Measurements from ENCODE around the gene TRIM46. TPM values are rescaled to one million over a fixed set of nuclear protein-coding genes. Genes with fewer than 3 reads are reported as not detected.

Gene TRIM46
- polyA plus RNA-seq, 1 experiment = 2.9 TPM

- ChIA-PET POLR2A (no interaction called here), CTCF (interaction anchor here (1.3 kb wide), 1 partner anchor 29 kb away, joined by 4 read pairs; the partner anchor contains the start of gene KRTCAP2)
- Histone ChIP-seq H3K27me3 (ENCODE audit: control insufficient read depth, insufficient read depth, low read length) (no peaks in the 10 kb centered on the region), H3K4me3 (ENCODE audit: low read depth, low read length) (no peak overlapping the region), H3K9me3 (ENCODE audit: control insufficient read depth, insufficient read depth, low read length) (no peaks in the 10 kb centered on the region), H3K27ac (ENCODE audit: low read depth, low read length) (no peak overlapping the region)
- no peak for TF ChIP-seq CTCF (IDR thresholded peaks at IDR 0.05; ENCODE audit: low read depth, low read length)
- DNase-seq (ENCODE audit: low read depth, low spot score) = no peak
Measured at GRCh38 chr1:155202198-155202597, 28.5 kb downstream of the TRIM46 start.

DNA sequence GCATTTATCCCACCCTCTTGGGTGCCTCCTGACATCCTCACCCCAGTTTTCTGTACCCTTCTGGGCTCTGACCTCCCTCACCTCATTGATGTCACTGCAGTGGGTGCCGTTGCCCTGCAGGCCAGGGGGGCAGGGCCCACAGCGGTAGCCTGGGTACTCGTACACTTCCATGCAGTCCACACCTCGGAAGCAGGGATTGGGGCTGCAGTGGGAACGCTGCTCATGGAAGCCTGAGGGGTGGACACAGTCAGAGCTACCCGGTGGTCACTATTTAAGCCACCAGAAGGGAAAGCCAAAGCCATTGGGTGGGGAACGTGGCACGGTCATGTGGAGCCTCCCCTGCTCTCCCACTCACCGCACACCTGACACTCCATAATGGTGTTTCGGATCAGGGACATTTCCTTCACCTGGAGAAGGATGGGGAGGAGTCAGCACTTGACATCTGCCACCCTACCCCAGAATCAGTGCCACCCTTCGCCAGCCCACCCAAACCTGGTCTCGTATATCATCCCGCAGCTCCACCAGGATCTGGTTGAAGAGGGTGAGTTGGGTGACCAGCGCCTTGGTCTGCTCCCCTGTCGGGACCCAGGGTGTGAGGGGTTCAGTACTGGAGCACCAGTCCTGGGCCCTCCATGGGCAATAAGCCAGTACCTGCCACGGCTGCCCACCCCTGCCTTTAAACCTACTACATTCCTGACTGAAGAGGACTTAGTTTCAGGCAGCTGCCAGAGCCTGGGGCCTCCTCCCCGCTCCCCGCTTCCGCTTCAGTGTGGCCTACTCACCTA lies 29.3 kb downstream of the TRIM46 start:
- Histone ChIP-seq H3K27ac (ENCODE audit: low read depth, low read length) (no peak overlapping the region), H3K9me3 (ENCODE audit: control insufficient read depth, insufficient read depth, low read length) (no peaks in the 10 kb centered on the region), H3K4me3 (ENCODE audit: low read depth, low read length) (no peak overlapping the region), H3K27me3 (ENCODE audit: control insufficient read depth, insufficient read depth, low read length) (no peaks in the 10 kb centered on the region)
- POLR2A ChIA-PET = no interaction called here
- CTCF ChIA-PET = interaction anchor here (0.7 to 1.2 kb wide), 3 partner anchors 9 to 39 kb away, joined by 3 read pairs; partner anchors contain the start of gene KRTCAP2
- TF ChIP-seq CTCF (IDR thresholded peaks at IDR 0.05; ENCODE audit: low read depth, low read length) = no peak
- no peak for DNase-seq (ENCODE audit: low read depth, low spot score)

DNA sequence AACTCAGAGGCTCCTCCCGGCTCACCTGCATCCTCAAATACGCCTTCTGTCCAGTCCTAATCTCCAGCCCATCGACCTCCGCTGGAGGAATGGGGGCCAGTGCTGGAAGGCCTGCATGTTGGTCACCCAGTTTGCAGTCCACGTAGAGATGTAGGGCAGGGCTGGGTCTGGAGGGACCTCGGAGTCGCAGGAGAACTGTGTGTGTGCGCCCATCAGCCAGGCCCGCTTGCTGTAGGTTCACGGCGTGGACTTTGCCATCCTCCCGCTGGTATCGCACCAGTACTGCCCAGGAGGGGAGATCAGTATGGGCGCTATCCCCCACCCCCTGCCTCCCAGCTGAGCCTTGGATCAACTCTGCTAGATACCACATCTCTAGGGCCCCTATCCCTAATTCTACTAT lies 31.4 kb downstream of the TRIM46 start:
- DNase-seq (ENCODE audit: low read depth, low spot score) = no peak
- no peak for TF ChIP-seq CTCF (IDR thresholded peaks at IDR 0.05; ENCODE audit: low read depth, low read length)
- CTCF ChIA-PET = interaction anchor here (5.4 kb wide), 1 partner anchor 45 kb away, joined by 55 read pairs; no protein-coding TSS in a partner anchor
- POLR2A ChIA-PET = no interaction called here
- no peak overlapping the region for H3K27ac ChIP-seq (ENCODE audit: low read depth, low read length)
- H3K4me3 ChIP-seq (ENCODE audit: low read depth, low read length) = no peak overlapping the region
- H3K9me3 ChIP-seq (ENCODE audit: control insufficient read depth, insufficient read depth, low read length) = no peaks in the 10 kb centered on the region
- H3K27me3 ChIP-seq (ENCODE audit: control insufficient read depth, insufficient read depth, low read length) = no peaks in the 10 kb centered on the region

DNA sequence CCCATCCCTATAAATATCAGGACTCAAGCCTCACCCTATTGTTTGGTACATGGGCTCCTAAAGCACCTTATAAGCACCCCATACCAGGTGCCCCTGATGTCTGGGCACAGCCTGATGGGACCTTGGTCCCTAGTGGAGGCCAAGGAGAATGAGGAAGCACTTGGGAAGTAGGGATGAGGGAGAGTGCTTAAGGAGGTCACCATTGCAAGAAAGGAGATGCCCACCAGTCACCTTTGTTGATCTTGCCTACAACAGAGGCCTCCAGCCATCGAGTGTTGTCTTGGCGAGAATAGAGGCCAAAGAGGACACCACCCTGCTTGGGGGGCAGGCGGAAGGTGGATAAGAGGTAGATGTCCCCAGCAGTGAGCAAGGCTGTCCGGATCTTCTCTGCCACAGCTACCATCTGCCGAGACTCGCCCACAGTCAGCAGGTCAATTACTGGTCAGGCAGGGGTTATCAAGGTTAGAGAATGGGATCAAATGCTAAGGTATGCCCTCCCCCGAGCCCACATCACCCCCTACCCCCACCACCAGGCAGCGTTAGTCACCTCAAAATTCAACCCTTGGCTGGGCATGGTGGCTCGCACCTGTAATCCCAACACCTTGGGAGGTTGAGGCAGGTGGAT lies 32.4 kb downstream of the TRIM46 start:
- no peak overlapping the region for H3K4me3 ChIP-seq (ENCODE audit: low read depth, low read length)
- TF ChIP-seq CTCF (IDR thresholded peaks at IDR 0.05; ENCODE audit: low read depth, low read length) = no peak
- POLR2A ChIA-PET = interaction anchor here (2.7 kb wide), 1 partner anchor 21 kb away, joined by 9 read pairs; no protein-coding TSS in a partner anchor
- no peaks in the 10 kb centered on the region for H3K9me3 ChIP-seq (ENCODE audit: control insufficient read depth, insufficient read depth, low read length)
- DNase-seq (ENCODE audit: low read depth, low spot score) = no peak
- H3K27ac ChIP-seq (ENCODE audit: low read depth, low read length) = no peak overlapping the region
- CTCF ChIA-PET = interaction anchor here (1.3 to 5.4 kb wide), 7 partner anchors 8 to 117 kb away, joined by 3 to 55 read pairs (median 4); no protein-coding TSS in a partner anchor
- H3K27me3 ChIP-seq (ENCODE audit: control insufficient read depth, insufficient read depth, low read length) = no peaks in the 10 kb centered on the region
